ENCODE measurements around the gene SPDYE4. TPM values are rescaled to one million over a fixed set of nuclear protein-coding genes. Genes with fewer than 3 reads are reported as not detected.

SPDYE4 gene
- total RNA-seq, 2 donors from 2014 or later: 0.91 TPM; not detected in 1

- DNase-seq (ENCODE audit: low spot score): no peak
- TF ChIP-seq POLR2AphosphoS5 (IDR thresholded peaks at IDR 0.05) (no peak), POLR2A (IDR thresholded peaks at IDR 0.05) (no peak), CTCF (IDR thresholded peaks at IDR 0.05) (no peak)
- 96% methylated on average over 7 of the region's 7 CpGs for WGBS
- H3K27ac ChIP-seq: no peak overlapping the region
- no peaks in the 10 kb centered on the region for H3K4me1 ChIP-seq (replicated peaks)
- H3K4me3 ChIP-seq: no peak overlapping the region
- no peaks in the 10 kb centered on the region for H3K27me3 ChIP-seq (replicated peaks; ENCODE audit: insufficient read depth)
- H3K36me3 ChIP-seq: no peaks in the 10 kb centered on the region
- H3K9me3 ChIP-seq: no peaks in the 10 kb centered on the region
- intact Hi-C loops (cut with DNase I): no loop called here
Measured at GRCh38 chr17:8703001-8703400, 55.3 kb downstream of the SPDYE4 start.

- WGBS: 85% methylated on average over 4 of the region's 4 CpGs
- intact Hi-C loops (cut with DNase I): no loop called here
- TF ChIP-seq CTCF (IDR thresholded peaks at IDR 0.05) (no peak), POLR2AphosphoS5 (IDR thresholded peaks at IDR 0.05) (no peak), POLR2A (IDR thresholded peaks at IDR 0.05) (no peak)
- no peaks in the 10 kb centered on the region for H3K9me3 ChIP-seq
- H3K4me1 ChIP-seq (replicated peaks): no peaks in the 10 kb centered on the region
- no peaks in the 10 kb centered on the region for H3K27me3 ChIP-seq (replicated peaks; ENCODE audit: insufficient read depth)
- H3K4me3 ChIP-seq: no peak overlapping the region
- DNase-seq (ENCODE audit: low spot score): no peak
- H3K27ac ChIP-seq: no peak overlapping the region
- H3K36me3 ChIP-seq: no peaks in the 10 kb centered on the region
Measured at GRCh38 chr17:8701754-8702153, 56.6 kb downstream of the SPDYE4 start.

GRCh38 chr17:8701221-8701620 lies 57.1 kb downstream of the SPDYE4 start:
- Histone ChIP-seq H3K4me3 (no peak overlapping the region), H3K27me3 (replicated peaks; ENCODE audit: insufficient read depth) (no peaks in the 10 kb centered on the region), H3K4me1 (replicated peaks) (no peaks in the 10 kb centered on the region), H3K9me3 (no peaks in the 10 kb centered on the region), H3K27ac (no peak overlapping the region), H3K36me3 (no peaks in the 10 kb centered on the region)
- DNase-seq (ENCODE audit: low spot score): no peak
- intact Hi-C loops (cut with DNase I): no loop called here
- no peak for TF ChIP-seq POLR2A (IDR thresholded peaks at IDR 0.05)
- TF ChIP-seq CTCF (IDR thresholded peaks at IDR 0.05): no peak
- TF ChIP-seq POLR2AphosphoS5 (IDR thresholded peaks at IDR 0.05): no peak
- WGBS: 91% methylated on average over 9 of the region's 9 CpGs

Other genes with a start within 250 kb of the SPDYE4 start
- gene MYH10, start 127.8 kb downstream of the SPDYE4 start, total RNA-seq: 10 to 100 TPM; 48.6 to 56.6 TPM
- gene CCDC42, start 13.7 kb downstream of the SPDYE4 start, total RNA-seq: 10 to 100 TPM in 1 of 2 donors, not detected in 1; 12.2 TPM
- gene MFSD6L, start 40.8 kb upstream of the SPDYE4 start, total RNA-seq: 1 to 10 TPM in 1 of 2 donors, under 1 TPM in 1; 0.41 to 1.9 TPM
- gene PIK3R6, start 109.1 kb upstream of the SPDYE4 start, total RNA-seq: 1 to 10 TPM in 1 of 2 donors, under 1 TPM in 1; 0.18 to 2.6 TPM
- 10 to 100 TPM in 1 of 2 donors, 1 to 10 TPM in 1; 3.2 to 10.4 TPM for gene PIK3R5, start 207.2 kb upstream of the SPDYE4 start, total RNA-seq

Measured in prostate gland (tissue), 2 donors.